H1 (cell line): Measurements from ENCODE around the gene TAF3. TPM values are rescaled to one million over a fixed set of nuclear protein-coding genes. Genes with fewer than 3 reads are reported as not detected.

Experiments
- TAF7 ChIP-seq: optimal IDR thresholded peaks from 2 replicates; pipeline ENCODE3; 2011; ENCODE audit warnings: low read depth, mild to moderate bottlenecking, inconsistent platforms, low read length, moderate library complexity, borderline replicate concordance
- TBP ChIP-seq: IDR thresholded peaks from 2 replicates; pipeline ENCODE4 v1.6.1; 2011; ENCODE audit warnings: low read depth, low read length, improper control_type of control experiment
- polyA plus RNA-seq, 7 experiments: library from polyadenylated mRNA; depleted of rRNA in 3 of 7; stranded (reverse) in 5 of 7; unstranded in 2 of 7; fragments of >200 nt in 5 of 7; fragments of 200-250 nt in 2 of 7; gene quantifications; 1 replicate in 5 of 7; 2 replicates in 1 of 7; 4 replicates in 1 of 7; pipeline versions ENCODE4 v1.2.1 to v1.2.3, GENCODE V29; 2011 to 2013; ENCODE audit warnings: missing spikeins in 2 of 7, mixed read lengths in 2 of 7
- total RNA-seq: library from RNA; stranded (reverse); fragmentation: NEBNext Ultra II Directional; extraction: Animal tissue kit (Norgen Biotek cat#: 25700); gene quantifications from 2 replicates; pipeline ENCODE4 v1.2.1, GENCODE V29; 2021

The TAF3 gene
- total and polyA plus RNA-seq, 2 of the 8 experiments (the other 6 are each of a cell fraction or from before 2014, with no cell fraction given): 1.5 to 11.2 TPM

- TF ChIP-seq TAF7 (no peak), TBP (no peak)
These were observed 31.9 kb upstream of the TAF3 start (continued) for GRCh38 chr10:7786430-7786829.
